Nephron progenitor cell (in vitro differentiated cells): ENCODE measurements around the gene ADAM10.
A peak's percentile ranks its signal among the peaks of the same experiment; 100 is the strongest.

Source experiments
- DNase-seq: peaks from one replicate; pipeline ENCODE4 v3.0.0; 2021
- H3K27ac Mint-ChIP-seq: 2 replicates; pipeline ENCODE4 v1.8.0; 2021; ENCODE audit warnings: mild to moderate bottlenecking, moderate library complexity, mixed read lengths
- H3K27me3 Mint-ChIP-seq: 2 replicates; pipeline ENCODE4 v1.8.0; 2021; ENCODE audit warnings: mild to moderate bottlenecking, low read depth, mixed read lengths; ENCODE audit not compliant: poor library complexity
- H3K36me3 Mint-ChIP-seq: 2 replicates; pipeline ENCODE4 v1.8.0; 2021; ENCODE audit warnings: low read depth, mixed read lengths
- H3K4me1 Mint-ChIP-seq: 2 replicates; pipeline ENCODE4 v1.8.0; 2021; ENCODE audit warnings: mixed read lengths
- H3K4me3 Mint-ChIP-seq: 2 replicates; pipeline ENCODE4 v1.8.0; 2021; ENCODE audit warnings: mild to moderate bottlenecking, moderate library complexity, mixed read lengths
- H3K9me3 Mint-ChIP-seq: 2 replicates; pipeline ENCODE4 v1.8.0; 2021; ENCODE audit warnings: mild to moderate bottlenecking, moderate library complexity, mixed read lengths
- TF ChIP-seq, protein P1 (sequence below): fragments of 200-600 bp; sonication (generic); IDR thresholded peaks from 2 replicates; pipeline ENCODE4 v1.5.0; 2021; ENCODE audit warnings: antibody characterized with exemption

Gene ADAM10

DNA sequence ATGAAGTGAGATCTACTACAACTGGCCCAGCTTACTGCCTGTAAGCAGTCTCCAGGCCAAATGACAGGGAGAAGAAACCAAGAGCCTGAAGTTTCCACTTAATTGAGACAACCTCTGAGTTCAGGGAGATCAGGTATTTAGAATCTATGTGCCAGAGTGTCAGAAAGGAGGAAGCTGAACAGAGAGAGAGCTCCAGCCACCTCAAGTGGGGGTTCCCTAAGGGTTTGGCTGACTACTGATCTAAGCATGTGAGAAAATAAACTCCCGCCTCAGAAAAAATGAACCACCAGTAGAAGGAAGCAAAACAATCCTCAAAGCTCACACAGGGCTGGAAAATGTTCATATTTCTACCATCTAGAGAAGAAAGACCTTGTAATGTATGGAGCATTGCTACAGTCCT lies 25.0 kb downstream of the ADAM10 start:
- peaks cover 21% of the 10 kb centered on the region for H3K9me3 Mint-ChIP-seq
- H3K36me3 Mint-ChIP-seq = peaks cover 46% of the 10 kb centered on the region
- DNase-seq = no peak
- no peaks in the 10 kb centered on the region for H3K27me3 Mint-ChIP-seq
- peak overlapping the region; percentile 57 for H3K27ac Mint-ChIP-seq
- TF ChIP-seq, protein P1, sequence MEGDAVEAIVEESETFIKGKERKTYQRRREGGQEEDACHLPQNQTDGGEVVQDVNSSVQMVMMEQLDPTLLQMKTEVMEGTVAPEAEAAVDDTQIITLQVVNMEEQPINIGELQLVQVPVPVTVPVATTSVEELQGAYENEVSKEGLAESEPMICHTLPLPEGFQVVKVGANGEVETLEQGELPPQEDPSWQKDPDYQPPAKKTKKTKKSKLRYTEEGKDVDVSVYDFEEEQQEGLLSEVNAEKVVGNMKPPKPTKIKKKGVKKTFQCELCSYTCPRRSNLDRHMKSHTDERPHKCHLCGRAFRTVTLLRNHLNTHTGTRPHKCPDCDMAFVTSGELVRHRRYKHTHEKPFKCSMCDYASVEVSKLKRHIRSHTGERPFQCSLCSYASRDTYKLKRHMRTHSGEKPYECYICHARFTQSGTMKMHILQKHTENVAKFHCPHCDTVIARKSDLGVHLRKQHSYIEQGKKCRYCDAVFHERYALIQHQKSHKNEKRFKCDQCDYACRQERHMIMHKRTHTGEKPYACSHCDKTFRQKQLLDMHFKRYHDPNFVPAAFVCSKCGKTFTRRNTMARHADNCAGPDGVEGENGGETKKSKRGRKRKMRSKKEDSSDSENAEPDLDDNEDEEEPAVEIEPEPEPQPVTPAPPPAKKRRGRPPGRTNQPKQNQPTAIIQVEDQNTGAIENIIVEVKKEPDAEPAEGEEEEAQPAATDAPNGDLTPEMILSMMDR = no peak
- peaks cover 22% of the 10 kb centered on the region for H3K4me1 Mint-ChIP-seq
- no peak overlapping the region for H3K4me3 Mint-ChIP-seq

DNA sequence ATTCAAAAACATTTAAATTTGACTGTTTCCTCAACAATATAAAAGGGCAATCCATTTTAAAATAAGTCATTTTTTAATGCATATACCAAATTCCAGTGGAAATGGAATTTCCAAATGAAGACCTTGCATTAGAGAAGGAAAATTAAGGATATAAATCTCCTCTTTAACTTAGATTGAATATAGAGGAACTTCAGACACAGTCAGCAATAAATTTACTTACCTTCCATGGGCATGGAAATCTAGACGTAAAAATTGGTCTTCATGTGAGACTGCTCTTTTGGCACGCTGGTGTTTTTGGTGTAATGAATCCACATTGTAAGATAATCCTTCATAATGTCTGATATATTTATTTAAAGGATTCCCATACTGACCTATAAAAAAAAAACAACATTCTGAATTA lies 32.1 kb downstream of the ADAM10 start:
- DNase-seq = no peak
- Mint-ChIP-seq H3K27ac (no peak overlapping the region), H3K9me3 (peaks cover 17% of the 10 kb centered on the region), H3K36me3 (peaks cover 81% of the 10 kb centered on the region), H3K4me3 (no peak overlapping the region), H3K4me1 (no peaks in the 10 kb centered on the region), H3K27me3 (no peaks in the 10 kb centered on the region)
- TF ChIP-seq, protein P1 = no peak

DNA sequence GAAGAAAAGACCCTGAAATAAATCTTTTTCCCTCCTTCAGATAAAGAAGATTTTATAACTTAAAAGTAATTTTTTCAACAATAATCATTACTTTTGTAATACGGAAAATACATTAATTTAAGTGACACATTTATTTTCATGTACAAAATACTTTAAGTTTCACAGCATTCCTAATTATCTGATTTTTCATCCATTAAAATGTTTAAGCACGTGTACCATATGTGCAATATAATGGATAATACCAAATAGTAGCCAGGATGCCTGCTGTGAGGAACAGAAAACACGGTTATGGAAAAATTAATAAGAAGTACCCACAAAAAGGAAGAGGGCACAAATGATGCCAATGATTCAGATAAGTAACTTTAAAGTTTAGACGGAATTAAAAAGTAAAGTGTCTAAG lies 33.5 kb downstream of the ADAM10 start:
- TF ChIP-seq, protein P1 = no peak
- Mint-ChIP-seq H3K4me1 (no peaks in the 10 kb centered on the region), H3K9me3 (peaks cover 13% of the 10 kb centered on the region), H3K36me3 (peaks cover 80% of the 10 kb centered on the region), H3K4me3 (no peak overlapping the region), H3K27me3 (no peaks in the 10 kb centered on the region), H3K27ac (peak overlapping the region; percentile 27)
- no peak for DNase-seq

DNA sequence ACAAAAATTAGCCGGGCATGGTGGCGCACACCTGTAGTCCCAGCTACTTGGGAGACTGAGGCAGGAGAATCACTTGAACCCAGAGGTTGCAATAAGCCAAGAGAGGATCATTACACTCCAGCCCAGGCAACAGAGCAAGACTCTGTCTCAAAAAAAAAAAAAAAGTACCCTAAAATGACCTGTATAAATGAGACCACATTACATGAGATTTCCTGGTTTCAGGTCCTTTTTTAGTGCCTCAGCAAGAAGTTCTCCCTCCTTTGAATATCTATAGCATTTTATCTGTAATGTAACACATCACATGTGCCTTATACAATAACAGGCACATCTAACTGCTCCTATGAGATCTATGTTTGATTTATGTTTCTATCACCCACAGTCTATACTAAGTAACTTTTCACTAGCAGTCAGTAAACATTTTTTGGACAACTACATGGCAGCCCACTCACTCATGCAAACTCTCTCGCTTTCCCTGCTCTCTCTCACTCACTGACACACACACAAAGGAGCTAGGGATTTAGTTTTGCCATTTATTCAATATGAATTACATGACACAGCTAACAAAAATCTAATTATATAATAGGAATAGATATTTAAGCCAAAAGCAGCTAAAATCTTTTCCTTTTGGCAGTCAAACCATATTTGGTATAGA lies 34.1 kb downstream of the ADAM10 start:
- H3K9me3 Mint-ChIP-seq = peaks cover 9% of the 10 kb centered on the region
- no peak overlapping the region for H3K4me3 Mint-ChIP-seq
- no peak overlapping the region for H3K27ac Mint-ChIP-seq
- H3K27me3 Mint-ChIP-seq = no peaks in the 10 kb centered on the region
- H3K4me1 Mint-ChIP-seq = no peaks in the 10 kb centered on the region
- TF ChIP-seq, protein P1 = no peak
- H3K36me3 Mint-ChIP-seq = peaks cover 73% of the 10 kb centered on the region
- no peak for DNase-seq

DNA sequence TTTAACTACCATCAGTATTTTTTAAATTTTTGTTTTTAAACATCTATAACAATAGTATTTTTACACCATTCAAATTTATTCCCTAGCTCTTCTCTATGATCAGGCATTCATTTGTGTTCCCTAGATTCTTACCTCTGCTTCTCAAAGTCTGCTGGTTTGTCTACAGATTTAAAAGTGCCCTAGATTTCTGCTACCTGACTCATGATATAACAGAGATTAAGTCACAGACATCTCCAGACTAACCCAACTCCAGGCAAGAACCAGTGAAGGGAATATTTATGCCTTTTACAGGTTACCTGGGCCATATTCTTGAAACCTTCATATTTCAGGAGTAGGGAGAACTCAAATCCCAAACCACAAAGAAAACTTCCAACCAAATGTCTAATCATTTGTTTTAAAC lies 38.8 kb downstream of the ADAM10 start:
- Mint-ChIP-seq H3K27me3 (no peaks in the 10 kb centered on the region), H3K36me3 (peaks cover 59% of the 10 kb centered on the region), H3K4me3 (no peak overlapping the region), H3K4me1 (no peaks in the 10 kb centered on the region), H3K9me3 (no peaks in the 10 kb centered on the region), H3K27ac (peak overlapping the region; percentile 71)
- TF ChIP-seq, protein P1 = no peak
- DNase-seq = no peak

DNA sequence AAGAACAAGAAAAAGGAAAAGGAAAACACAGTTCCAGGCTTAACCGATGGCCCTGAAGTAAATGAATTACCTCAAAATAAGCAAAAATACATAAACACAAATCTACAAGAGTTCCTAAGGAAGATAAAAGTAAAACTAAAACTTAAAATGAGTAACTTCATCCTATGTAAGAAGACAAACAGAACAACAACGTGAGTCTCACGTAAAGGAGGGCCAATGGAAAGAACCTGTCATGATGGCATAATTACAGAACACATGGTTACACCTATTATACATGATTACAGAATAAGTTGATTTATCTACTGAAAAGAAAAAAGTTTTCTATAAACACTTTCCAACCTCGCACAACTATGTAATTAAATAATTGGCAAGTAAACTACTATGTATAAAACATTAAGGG lies 42.1 kb downstream of the ADAM10 start:
- H3K27me3 Mint-ChIP-seq = no peaks in the 10 kb centered on the region
- H3K4me1 Mint-ChIP-seq = no peaks in the 10 kb centered on the region
- peak overlapping the region; percentile 23 for H3K27ac Mint-ChIP-seq
- TF ChIP-seq, protein P1 = no peak
- peaks cover 5% of the 10 kb centered on the region for H3K9me3 Mint-ChIP-seq
- H3K4me3 Mint-ChIP-seq = no peak overlapping the region
- no peak for DNase-seq
- H3K36me3 Mint-ChIP-seq = peaks cover 56% of the 10 kb centered on the region
